HepG2 (cell line): ENCODE measurements around the gene UNC79. TPM values are rescaled to one million over a fixed set of nuclear protein-coding genes. Genes with fewer than 3 reads are reported as not detected.

Source experiments
- ATAC-seq: fragments of 200-7000 bp; cut with Tn5 transposase; 3 replicates; pipeline ENCODE4 v1.9.1; 2020; ENCODE audit warnings: mild to moderate bottlenecking, moderate library complexity
- BruUV-seq: library from RNA; stranded (reverse); fragments of 400-500 nt; replicated peaks from 2 replicates; lab custom pipeline; 2021; lab: Mats Ljungman, UMichigan
- CTCF ChIA-PET: fragments of 300-600 bp; formaldehyde crosslinking; extraction: SDS; loops from one replicate; lab custom pipeline; 2021; ENCODE audit warnings: low total read pairs, inconsistent platforms, low intra/inter-chr PET ratio; lab: Yijun Ruan, JAX
- POLR2A ChIA-PET: fragments of 350-600 bp; sonication (Branson Sonifier 250); formaldehyde crosslinking; loops from one replicate; lab custom pipeline; 2020; ENCODE audit warnings: antibody characterized with exemption, inconsistent platforms; lab: Yijun Ruan, JAX
- DNase-seq: peaks from one replicate; pipeline ENCODE4 v3.0.0-alpha.2; 2015; ENCODE audit warnings: low spot score
- FAIRE-seq: peaks from 3 replicates; lab custom pipeline; 2011; peaks lifted over from hg19 to GRCh38; lab: Jason Lieb, UNC
- H2AFZ ChIP-seq: one replicate; pipeline ENCODE4 v1.6.1; 2011; ENCODE audit warnings: low read length, inconsistent platforms
- H3K27ac ChIP-seq: fragments of 300-600 bp; 3 replicates; pipeline ENCODE4 v1.8.0; 2011; ENCODE audit warnings: mixed run types, mild to moderate bottlenecking, mixed read lengths, low read length, inconsistent platforms; ENCODE audit not compliant: insufficient read depth; ENCODE audit errors: extremely low read length
- H3K27me3 ChIP-seq, 2 experiments: fragments of 200-600 bp in 1 of 2; 2 replicates in 1 of 2; 3 replicates in 1 of 2; pipeline versions ENCODE4 v1.6.0 to v1.8.0; 2011; ENCODE audit warnings: low read length in 2 of 2, mild to moderate bottlenecking in 2 of 2, moderate library complexity in 2 of 2, inconsistent platforms in 1 of 2; ENCODE audit not compliant: insufficient read depth in 2 of 2, control insufficient read depth in 1 of 2
- H3K36me3 ChIP-seq, 2 experiments: fragments of 200-600 bp in 1 of 2; replicated peaks in 1 of 2; 2 replicates in 1 of 2; 3 replicates in 1 of 2; pipeline versions ENCODE4 v1.5.1 to v1.8.0; 2011; ENCODE audit warnings: low read length in 2 of 2, inconsistent platforms in 1 of 2; ENCODE audit not compliant: insufficient read depth in 2 of 2, control insufficient read depth in 1 of 2
- H3K4me1 ChIP-seq: 2 replicates; pipeline ENCODE4 v1.5.1; 2012; ENCODE audit warnings: low read length, inconsistent platforms; ENCODE audit not compliant: insufficient read depth
- H3K4me2 ChIP-seq: 2 replicates; pipeline ENCODE4 v1.6.0; 2011; ENCODE audit warnings: low read depth, low read length, inconsistent platforms
- H3K4me3 ChIP-seq, 3 experiments: fragments of 200-600 bp in 1 of 3; sonication (generic), shearing (Covaris generic) in 1 of 3; replicated peaks in 1 of 3; 2 replicates each; pipeline ENCODE4 v1.5.1; 2011 to 2016; ENCODE audit warnings: low read length in 3 of 3, inconsistent platforms in 2 of 3, low read depth in 2 of 3, mild to moderate bottlenecking in 2 of 3, control low read depth in 1 of 3, mixed read lengths in 1 of 3; ENCODE audit not compliant: insufficient read depth in 1 of 3
- H3K79me2 ChIP-seq: one replicate; pipeline ENCODE4 v1.6.1; 2011; ENCODE audit warnings: low read length, inconsistent platforms; ENCODE audit not compliant: insufficient read depth
- H3K9ac ChIP-seq: 2 replicates; pipeline ENCODE4 v1.6.0; 2011; ENCODE audit warnings: mild to moderate bottlenecking, low read depth, low read length, inconsistent platforms; ENCODE audit not compliant: insufficient read depth
- H3K9me3 ChIP-seq: 2 replicates; pipeline ENCODE4 v1.5.1; 2012; ENCODE audit warnings: mild to moderate bottlenecking, low read length
- H4K20me1 ChIP-seq: 2 replicates; pipeline ENCODE4 v1.6.0; 2011; ENCODE audit warnings: inconsistent platforms, mild to moderate bottlenecking, low read length, moderate library complexity; ENCODE audit not compliant: insufficient read depth
- FOXA1 ChIP-seq, 2 experiments: fragments of 450-650 bp in 1 of 2; sonication (generic) in 1 of 2; formaldehyde crosslinking in 1 of 2; IDR thresholded peaks; 2 replicates each; pipeline versions ENCODE4 v1.4.0 to v1.6.1; 2016 to 2020; ENCODE audit warnings: missing genetic modification reagents in 1 of 2
- MAX ChIP-seq: IDR thresholded peaks from 2 replicates; pipeline ENCODE4 v1.6.1; 2012; ENCODE audit warnings: inconsistent platforms
- MAZ ChIP-seq, 2 experiments: sonication (generic) in 1 of 2; formaldehyde crosslinking in 1 of 2; IDR thresholded peaks; 2 replicates each; pipeline versions ENCODE4 v1.5.0 to v1.6.1; 2012 to 2020; ENCODE audit warnings: low read depth in 2 of 2, mild to moderate bottlenecking in 2 of 2, borderline replicate concordance in 1 of 2, improper control_type of control experiment in 1 of 2, low read length in 1 of 2, missing genetic modification reagents in 1 of 2, moderate library complexity in 1 of 2
- RARG ChIP-seq: sonication (generic); formaldehyde crosslinking; IDR thresholded peaks from 2 replicates; pipeline ENCODE4 v1.4.0; 2020; ENCODE audit warnings: low read depth, mild to moderate bottlenecking, missing genetic modification reagents
- REPIN1 ChIP-seq: sonication (generic); formaldehyde crosslinking; IDR thresholded peaks from 2 replicates; pipeline ENCODE4 v1.8.0; 2022; ENCODE audit warnings: missing genetic modification reagents, low read depth, mild to moderate bottlenecking, borderline replicate concordance
- ZEB1 ChIP-seq: IDR thresholded peaks from 2 replicates; pipeline ENCODE4 v1.6.1; 2012; ENCODE audit warnings: mild to moderate bottlenecking, low read depth, inconsistent platforms; ENCODE audit not compliant: insufficient replicate concordance
- ZSCAN25 ChIP-seq: sonication (generic); formaldehyde crosslinking; IDR thresholded peaks from 2 replicates; pipeline ENCODE4 v1.8.0; 2022; ENCODE audit warnings: mild to moderate bottlenecking, missing genetic modification reagents
- WGBS: methylation state at CpG from one replicate; pipeline ENCODE4 v1.1.6; 2017; ENCODE audit warnings: low lambda C conversion rate; 5-methylcytosine and 5-hydroxymethylcytosine counted together
- in situ Hi-C: cut with HindIII; loops from 2 replicates; pipeline ENCODE4 v1.10.0; 2017; ENCODE audit warnings: low pct_unique_long_range_greater_than_20kb; ENCODE audit not compliant: extremely low pct_ligation_motif_present
- intact Hi-C: fragments of 100-400 bp; cut with micrococcal nuclease; formaldehyde crosslinking; loops from one replicate; pipeline ENCODE4 v1.10.0; 2022; ENCODE audit not compliant: unreplicated experiment
- polyA plus RNA-seq, 8 experiments: library from polyadenylated mRNA; depleted of rRNA in 3 of 8; stranded (reverse) in 7 of 8; unstranded in 1 of 8; fragments of >200 nt; fragmentation: Illumina TruSeq in 4 of 8; extraction: Trizol in 4 of 8; gene quantifications; 2 replicates each; pipeline versions ENCODE4 v1.2.1 to v1.2.3, GENCODE V29; 2011 to 2016; ENCODE audit warnings: low read depth in 4 of 8, missing spikeins in 1 of 8, mixed read lengths in 1 of 8; ENCODE audit not compliant: insufficient read depth in 1 of 8
- total RNA-seq, 5 experiments: library from RNA; depleted of rRNA; stranded (reverse); fragments of >200 nt; fragmentation: Illumina TruSeq; extraction: Trizol; gene quantifications; 2 replicates each; pipeline ENCODE4 v1.2.3, GENCODE V29; 2016; ENCODE audit warnings: low read depth in 1 of 5

UNC79 gene
- total and polyA plus RNA-seq, 2 of the 13 experiments (the other 11 are each of a cell fraction or from before 2014, with no cell fraction given) = under 0.01 TPM; not detected in 1

- TF ChIP-seq ZSCAN25 (CRISPR knock-in tag) (no peak), MAX (no peak), FOXA1 (IDR thresholded peaks at IDR 0.05) (no peak), FOXA1 (CRISPR knock-in tag; IDR thresholded peaks at IDR 0.05) (no peak), MAZ (IDR thresholded peaks at IDR 0.05; ENCODE audit: borderline replicate concordance, low read depth, low read length) (no peak), MAZ (CRISPR knock-in tag; IDR thresholded peaks at IDR 0.05; ENCODE audit: low read depth) (no peak), ZEB1 (no peak), RARG (no peak)
Measured at GRCh38 chr14:93744876-93745275, 314.1 kb downstream of the UNC79 start (continued).

- CTCF ChIA-PET = no interaction called here
- H3K27me3 ChIP-seq = no peaks in the 10 kb centered on the region; a peak in 1 of 5 replicates
- H4K20me1 ChIP-seq = no peaks in the 10 kb centered on the region
- BruUV-seq = no TSS peak
- H3K4me1 ChIP-seq = peaks cover 12% of the 10 kb centered on the region
- H3K9ac ChIP-seq = no peak overlapping the region
- WGBS = 87% methylated on average over 13 of the region's 13 CpGs
- no peak overlapping the region for H3K4me3 ChIP-seq
- H3K9me3 ChIP-seq = no peaks in the 10 kb centered on the region
- no peaks in the 10 kb centered on the region for H3K36me3 ChIP-seq
- no peaks in the 10 kb centered on the region for H3K79me2 ChIP-seq
- DNase-seq (no peak), ATAC-seq (no peak), FAIRE-seq (no peak)
- POLR2A ChIA-PET = no interaction called here
- H3K27ac ChIP-seq = no peak overlapping the region
- no peak overlapping the region for H2AFZ ChIP-seq
- no peak for TF ChIP-seq REPIN1 (CRISPR knock-in tag)
- intact Hi-C loops (no loop called here), in situ Hi-C loops (no loop called here)
- no peak overlapping the region for H3K4me2 ChIP-seq
Measured at GRCh38 chr14:93745603-93746273, 315.0 kb downstream of the UNC79 start.
